ENCODE measurements around the gene TAP2. TPM values are rescaled to one million over a fixed set of nuclear protein-coding genes. Genes with fewer than 3 reads are reported as not detected.

Gene TAP2
- polyA plus RNA-seq, 1 donor from 2014 or later = 1.2 TPM

GRCh38 chr6:32799168-32799567 lies 39.4 kb downstream of the TAP2 start:
- Histone ChIP-seq H3K4me2 (ENCODE audit: low read length) (no peak overlapping the region), H3K27me3 (ENCODE audit: insufficient read depth, low read depth, low read length) (no peaks in the 10 kb centered on the region), H4K20me1 (ENCODE audit: insufficient read depth) (no peaks in the 10 kb centered on the region), H3K9ac (ENCODE audit: low read length) (no peak overlapping the region), H3K36me3 (ENCODE audit: insufficient read depth, low read length) (no peaks in the 10 kb centered on the region), H3K9me3 (ENCODE audit: low read length) (no peaks in the 10 kb centered on the region), H3K4me3 (ENCODE audit: low read length) (no peak overlapping the region), H3K27ac (ENCODE audit: low read length) (no peak overlapping the region), H3K9me2 (ENCODE audit: insufficient read depth, low read length) (no peaks in the 10 kb centered on the region), H3K79me2 (replicated peaks; ENCODE audit: insufficient read depth, low read length) (no peaks in the 10 kb centered on the region), H2AFZ (ENCODE audit: low read depth, low read length) (no peak overlapping the region), H3F3A (ENCODE audit: insufficient read depth, low read length, poor library complexity, severe bottlenecking) (no peaks in the 10 kb centered on the region)
- TF ChIP-seq EZH2 (IDR thresholded peaks at IDR 0.05; ENCODE audit: borderline replicate concordance, insufficient read depth, low read length, poor library complexity, severe bottlenecking) = no peak

- H3K4me3 ChIP-seq (ENCODE audit: low read length) = no peak overlapping the region
- no peaks in the 10 kb centered on the region for H3K27me3 ChIP-seq (ENCODE audit: insufficient read depth, low read depth, low read length)
Observed at GRCh38 chr6:32796848-32797776, 41.4 kb downstream of the TAP2 start.

More at GRCh38 chr6:32796848-32797776, 41.4 kb downstream of the TAP2 start:
- no peak overlapping the region for H2AFZ ChIP-seq (ENCODE audit: low read depth, low read length)
- H3K9me2 ChIP-seq (ENCODE audit: insufficient read depth, low read length) = no peaks in the 10 kb centered on the region
- H3K4me2 ChIP-seq (ENCODE audit: low read length) = no peak overlapping the region
- no peak for TF ChIP-seq POLR2AphosphoS5 (IDR thresholded peaks at IDR 0.05)
- TF ChIP-seq EP300 (conservative IDR thresholded peaks at IDR 0.05; ENCODE audit: poor library complexity, severe bottlenecking) = no peak
- TF ChIP-seq SMC3 (conservative IDR thresholded peaks at IDR 0.05; ENCODE audit: poor library complexity) = peak; percentile 90
- TF ChIP-seq RAD21 (conservative IDR thresholded peaks at IDR 0.05) = peak; percentile 88
- no peak for TF ChIP-seq MXI1 (conservative IDR thresholded peaks at IDR 0.05; ENCODE audit: poor library complexity, severe bottlenecking)
- TF ChIP-seq TAF1 (IDR thresholded peaks at IDR 0.05; ENCODE audit: low read depth) = no peak
- peak; percentile 86 for TF ChIP-seq CTCF (IDR thresholded peaks at IDR 0.05; ENCODE audit: poor library complexity, severe bottlenecking)
- TF ChIP-seq EZH2 (IDR thresholded peaks at IDR 0.05; ENCODE audit: borderline replicate concordance, insufficient read depth, low read length, poor library complexity, severe bottlenecking) = no peak
- TF ChIP-seq, protein P1, sequence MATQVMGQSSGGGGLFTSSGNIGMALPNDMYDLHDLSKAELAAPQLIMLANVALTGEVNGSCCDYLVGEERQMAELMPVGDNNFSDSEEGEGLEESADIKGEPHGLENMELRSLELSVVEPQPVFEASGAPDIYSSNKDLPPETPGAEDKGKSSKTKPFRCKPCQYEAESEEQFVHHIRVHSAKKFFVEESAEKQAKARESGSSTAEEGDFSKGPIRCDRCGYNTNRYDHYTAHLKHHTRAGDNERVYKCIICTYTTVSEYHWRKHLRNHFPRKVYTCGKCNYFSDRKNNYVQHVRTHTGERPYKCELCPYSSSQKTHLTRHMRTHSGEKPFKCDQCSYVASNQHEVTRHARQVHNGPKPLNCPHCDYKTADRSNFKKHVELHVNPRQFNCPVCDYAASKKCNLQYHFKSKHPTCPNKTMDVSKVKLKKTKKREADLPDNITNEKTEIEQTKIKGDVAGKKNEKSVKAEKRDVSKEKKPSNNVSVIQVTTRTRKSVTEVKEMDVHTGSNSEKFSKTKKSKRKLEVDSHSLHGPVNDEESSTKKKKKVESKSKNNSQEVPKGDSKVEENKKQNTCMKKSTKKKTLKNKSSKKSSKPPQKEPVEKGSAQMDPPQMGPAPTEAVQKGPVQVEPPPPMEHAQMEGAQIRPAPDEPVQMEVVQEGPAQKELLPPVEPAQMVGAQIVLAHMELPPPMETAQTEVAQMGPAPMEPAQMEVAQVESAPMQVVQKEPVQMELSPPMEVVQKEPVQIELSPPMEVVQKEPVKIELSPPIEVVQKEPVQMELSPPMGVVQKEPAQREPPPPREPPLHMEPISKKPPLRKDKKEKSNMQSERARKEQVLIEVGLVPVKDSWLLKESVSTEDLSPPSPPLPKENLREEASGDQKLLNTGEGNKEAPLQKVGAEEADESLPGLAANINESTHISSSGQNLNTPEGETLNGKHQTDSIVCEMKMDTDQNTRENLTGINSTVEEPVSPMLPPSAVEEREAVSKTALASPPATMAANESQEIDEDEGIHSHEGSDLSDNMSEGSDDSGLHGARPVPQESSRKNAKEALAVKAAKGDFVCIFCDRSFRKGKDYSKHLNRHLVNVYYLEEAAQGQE (IDR thresholded peaks at IDR 0.05; ENCODE audit: borderline replicate concordance) = no peak
- no peak overlapping the region for H3K27ac ChIP-seq (ENCODE audit: low read length)
- H3K79me2 ChIP-seq (replicated peaks; ENCODE audit: insufficient read depth, low read length) = no peaks in the 10 kb centered on the region
- no peak overlapping the region for H3K9ac ChIP-seq (ENCODE audit: low read length)
- H3K9me3 ChIP-seq (ENCODE audit: low read length) = no peaks in the 10 kb centered on the region
- no peaks in the 10 kb centered on the region for H3F3A ChIP-seq (ENCODE audit: insufficient read depth, low read length, poor library complexity, severe bottlenecking)
- H4K20me1 ChIP-seq (ENCODE audit: insufficient read depth) = no peaks in the 10 kb centered on the region
- H3K36me3 ChIP-seq (ENCODE audit: insufficient read depth, low read length) = no peaks in the 10 kb centered on the region
